ENCODE results near the gene IFNL1. TPM values are rescaled to one million over a fixed set of nuclear protein-coding genes. Genes with fewer than 3 reads are reported as not detected.
"Not testable (repeated sequence)": the region's sequence is repeated elsewhere in the genome, so short reads cannot be mapped to it uniquely, and the experiment has no call there.

Gene IFNL1
- total RNA-seq, 1 donor from 2014 or later, result not detected

DNA sequence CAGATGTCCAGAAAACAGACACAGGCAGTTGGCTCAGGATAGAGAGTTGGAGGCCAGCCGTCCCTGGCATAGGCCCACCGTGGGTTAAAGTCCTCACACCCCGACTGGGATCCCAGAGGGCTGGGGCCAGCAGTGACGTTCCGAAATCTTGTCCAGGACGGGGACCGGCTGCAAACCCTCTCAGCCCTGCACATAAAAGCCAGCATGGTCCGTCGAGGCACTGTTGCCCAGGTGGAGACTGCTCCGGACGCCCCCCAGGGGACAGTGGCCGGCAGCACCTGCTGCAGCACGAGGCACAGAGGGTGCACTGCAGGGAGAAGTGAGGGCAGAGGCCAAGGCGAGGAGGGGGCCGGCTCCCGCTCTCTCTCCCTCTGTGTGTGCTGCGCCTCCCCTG is 32.3 kb upstream of the IFNL1 start:
- no peak for DNase-seq (ENCODE audit: low read depth)
- TF ChIP-seq, protein P1, sequence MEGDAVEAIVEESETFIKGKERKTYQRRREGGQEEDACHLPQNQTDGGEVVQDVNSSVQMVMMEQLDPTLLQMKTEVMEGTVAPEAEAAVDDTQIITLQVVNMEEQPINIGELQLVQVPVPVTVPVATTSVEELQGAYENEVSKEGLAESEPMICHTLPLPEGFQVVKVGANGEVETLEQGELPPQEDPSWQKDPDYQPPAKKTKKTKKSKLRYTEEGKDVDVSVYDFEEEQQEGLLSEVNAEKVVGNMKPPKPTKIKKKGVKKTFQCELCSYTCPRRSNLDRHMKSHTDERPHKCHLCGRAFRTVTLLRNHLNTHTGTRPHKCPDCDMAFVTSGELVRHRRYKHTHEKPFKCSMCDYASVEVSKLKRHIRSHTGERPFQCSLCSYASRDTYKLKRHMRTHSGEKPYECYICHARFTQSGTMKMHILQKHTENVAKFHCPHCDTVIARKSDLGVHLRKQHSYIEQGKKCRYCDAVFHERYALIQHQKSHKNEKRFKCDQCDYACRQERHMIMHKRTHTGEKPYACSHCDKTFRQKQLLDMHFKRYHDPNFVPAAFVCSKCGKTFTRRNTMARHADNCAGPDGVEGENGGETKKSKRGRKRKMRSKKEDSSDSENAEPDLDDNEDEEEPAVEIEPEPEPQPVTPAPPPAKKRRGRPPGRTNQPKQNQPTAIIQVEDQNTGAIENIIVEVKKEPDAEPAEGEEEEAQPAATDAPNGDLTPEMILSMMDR (conservative IDR thresholded peaks at IDR 0.05; ENCODE audit: low read depth, low read length), result no peak
- no peak overlapping the region for H3K4me3 ChIP-seq (ENCODE audit: low read depth, low read length)

DNA sequence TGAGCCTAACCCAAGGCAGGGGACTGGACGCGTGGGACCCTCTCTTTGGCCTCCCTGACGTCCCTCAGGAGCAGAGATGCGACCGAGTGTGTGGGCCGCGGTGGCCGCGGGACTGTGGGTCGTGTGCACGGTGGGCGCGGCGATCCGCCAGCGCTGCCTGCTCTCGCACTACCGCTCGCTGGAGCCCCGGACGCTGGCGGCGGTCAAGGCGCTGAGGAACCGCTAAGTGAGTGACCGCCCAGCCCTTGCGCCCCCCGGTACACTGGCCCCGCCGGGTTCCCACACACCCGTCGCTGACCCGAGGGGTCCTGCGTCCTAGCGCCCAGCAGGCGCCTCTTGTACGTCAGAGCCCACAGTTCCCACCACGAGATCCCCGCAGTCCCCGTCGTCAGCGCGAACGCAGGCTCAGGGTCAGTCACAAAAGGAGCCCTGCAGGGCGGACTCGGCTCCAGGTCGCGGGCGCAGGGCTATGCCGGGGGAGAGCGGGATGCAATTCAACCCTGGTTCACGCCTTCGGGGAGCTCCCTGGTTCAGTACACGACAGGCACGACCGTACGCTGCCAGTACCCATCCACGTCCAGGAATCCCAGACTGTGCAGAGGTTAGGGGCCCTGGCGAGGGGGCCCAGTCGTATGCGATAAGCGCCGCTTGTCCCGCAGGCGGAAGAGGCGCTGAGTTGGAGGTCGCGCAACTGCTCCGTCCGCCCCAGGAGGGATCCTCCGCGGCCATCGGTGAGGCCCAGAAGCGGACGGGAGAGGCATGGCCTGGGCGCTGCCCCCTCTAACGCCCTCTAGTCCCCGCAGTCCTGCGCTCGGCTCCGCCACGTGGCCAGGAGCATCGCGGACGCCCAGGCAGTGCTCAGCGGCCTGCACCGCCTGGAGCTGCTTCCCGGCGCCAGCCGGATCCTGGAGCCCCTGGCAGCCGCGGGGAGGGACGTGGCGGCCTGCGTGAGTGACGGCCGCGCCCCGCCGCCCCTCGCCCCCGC is 31.6 kb upstream of the IFNL1 start:
- TF ChIP-seq, protein P1 (conservative IDR thresholded peaks at IDR 0.05; ENCODE audit: low read depth, low read length), result no peak
- H3K4me3 ChIP-seq (ENCODE audit: low read depth, low read length), result no peak overlapping the region
- no peak for DNase-seq (ENCODE audit: low read depth)

DNA sequence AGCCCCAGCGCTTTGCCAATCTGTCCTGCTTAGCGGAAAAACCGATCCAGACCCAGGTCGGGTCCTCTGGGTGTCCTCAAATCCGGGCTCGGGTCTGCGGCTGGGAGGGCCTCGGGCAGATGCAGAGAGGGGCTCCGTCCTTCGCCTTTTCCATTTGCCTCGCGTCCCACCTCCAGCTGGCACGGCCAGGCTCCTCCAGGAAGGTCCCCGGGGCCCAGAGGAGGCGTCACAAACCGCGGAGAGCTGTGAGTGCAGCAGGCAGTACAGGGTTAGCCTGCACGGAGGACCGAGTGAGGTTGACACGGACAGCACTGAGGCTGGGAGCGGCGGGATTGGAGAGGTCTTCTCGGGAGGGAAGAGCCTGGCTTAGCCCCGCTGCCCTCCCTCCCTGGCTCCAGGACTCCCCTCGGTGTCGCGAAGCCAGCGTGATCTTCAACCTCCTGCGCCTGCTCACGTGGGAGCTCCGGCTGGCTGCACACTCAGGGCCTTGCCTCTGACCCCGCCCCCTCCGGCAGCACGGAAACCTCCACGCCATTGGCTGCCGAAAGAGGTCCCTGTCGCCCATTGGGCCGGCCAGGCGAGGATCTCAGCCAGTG is 30.8 kb upstream of the IFNL1 start:
- no peak overlapping the region for H3K4me3 ChIP-seq (ENCODE audit: low read depth, low read length)
- no peak for DNase-seq (ENCODE audit: low read depth)

DNA sequence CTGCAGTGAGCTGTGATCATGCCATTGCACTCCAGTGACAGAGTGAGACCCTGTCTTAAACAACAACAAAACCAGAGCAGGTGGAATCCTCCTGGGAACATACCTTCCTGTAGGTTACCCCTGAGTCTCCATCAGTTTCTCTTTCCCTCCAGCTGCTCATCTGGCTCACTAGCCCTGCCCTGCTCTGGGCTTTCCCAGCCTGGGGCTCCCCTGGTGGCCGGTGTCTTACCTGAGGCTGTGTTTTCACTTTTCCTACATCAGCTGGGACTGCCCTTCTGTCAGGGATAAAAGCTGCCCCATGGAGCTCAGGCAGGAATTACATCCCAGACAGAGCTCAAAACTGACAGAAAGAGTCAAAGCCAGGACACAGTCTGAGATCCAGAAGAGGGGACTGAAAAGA is 28.1 kb upstream of the IFNL1 start, which contains the start of gene IFNL2:
TSS of gene IFNL2 (plus strand) at position 312 of the 400 bp plus-strand sequence. CDS start 173 bp downstream, outside the sequence.
- DNase-seq (ENCODE audit: low read depth); H3K4me3 ChIP-seq (ENCODE audit: low read depth, low read length): not testable (repeated sequence)

More for the DNA sequence above, 30.8 kb upstream of the IFNL1 start:
- TF ChIP-seq, protein P1 (conservative IDR thresholded peaks at IDR 0.05; ENCODE audit: low read depth, low read length), result no peak

DNA sequence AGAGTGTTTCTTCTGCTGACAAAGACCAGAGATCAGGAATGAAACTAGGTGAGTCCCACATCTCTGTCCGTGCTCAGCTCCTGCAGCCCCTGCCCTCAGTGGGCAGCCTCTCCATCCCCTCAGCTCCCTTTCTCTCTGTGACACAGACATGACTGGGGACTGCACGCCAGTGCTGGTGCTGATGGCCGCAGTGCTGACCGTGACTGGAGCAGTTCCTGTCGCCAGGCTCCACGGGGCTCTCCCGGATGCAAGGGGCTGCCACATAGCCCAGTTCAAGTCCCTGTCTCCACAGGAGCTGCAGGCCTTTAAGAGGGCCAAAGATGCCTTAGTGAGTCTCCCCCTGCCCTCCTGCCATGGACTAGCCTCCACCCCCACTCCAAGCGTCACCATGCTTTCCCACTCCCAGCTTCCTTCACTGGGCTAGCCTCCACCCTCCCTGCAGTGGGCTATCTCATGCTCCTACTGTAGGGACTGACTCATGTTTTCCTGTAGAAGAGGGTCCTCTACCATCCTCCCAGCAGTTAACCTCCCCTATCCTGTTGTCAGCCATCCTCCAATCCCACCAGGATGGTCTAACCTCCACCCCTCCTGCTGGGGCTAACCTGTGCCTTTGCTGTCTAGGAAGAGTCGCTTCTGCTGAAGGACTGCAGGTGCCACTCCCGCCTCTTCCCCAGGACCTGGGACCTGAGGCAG is 27.5 kb upstream of the IFNL1 start:
- H3K4me3 ChIP-seq (ENCODE audit: low read depth, low read length); DNase-seq (ENCODE audit: low read depth): not testable (repeated sequence)

DNA sequence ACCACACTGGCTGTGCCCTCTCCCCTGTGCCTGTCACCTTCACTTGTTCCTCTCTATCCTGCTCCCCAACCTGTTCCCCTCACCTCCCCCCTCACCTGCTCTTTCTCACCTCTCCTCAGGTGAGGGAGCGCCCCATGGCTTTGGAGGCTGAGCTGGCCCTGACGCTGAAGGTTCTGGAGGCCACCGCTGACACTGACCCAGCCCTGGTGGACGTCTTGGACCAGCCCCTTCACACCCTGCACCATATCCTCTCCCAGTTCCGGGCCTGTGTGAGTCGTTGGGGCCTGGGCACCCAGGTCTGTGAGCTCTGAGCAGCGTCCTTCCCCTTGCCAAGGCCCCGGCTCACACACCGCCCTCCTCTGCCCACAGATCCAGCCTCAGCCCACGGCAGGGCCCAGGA is 26.8 kb upstream of the IFNL1 start:
- not testable (repeated sequence) for DNase-seq (ENCODE audit: low read depth); H3K4me3 ChIP-seq (ENCODE audit: low read depth, low read length)

DNA sequence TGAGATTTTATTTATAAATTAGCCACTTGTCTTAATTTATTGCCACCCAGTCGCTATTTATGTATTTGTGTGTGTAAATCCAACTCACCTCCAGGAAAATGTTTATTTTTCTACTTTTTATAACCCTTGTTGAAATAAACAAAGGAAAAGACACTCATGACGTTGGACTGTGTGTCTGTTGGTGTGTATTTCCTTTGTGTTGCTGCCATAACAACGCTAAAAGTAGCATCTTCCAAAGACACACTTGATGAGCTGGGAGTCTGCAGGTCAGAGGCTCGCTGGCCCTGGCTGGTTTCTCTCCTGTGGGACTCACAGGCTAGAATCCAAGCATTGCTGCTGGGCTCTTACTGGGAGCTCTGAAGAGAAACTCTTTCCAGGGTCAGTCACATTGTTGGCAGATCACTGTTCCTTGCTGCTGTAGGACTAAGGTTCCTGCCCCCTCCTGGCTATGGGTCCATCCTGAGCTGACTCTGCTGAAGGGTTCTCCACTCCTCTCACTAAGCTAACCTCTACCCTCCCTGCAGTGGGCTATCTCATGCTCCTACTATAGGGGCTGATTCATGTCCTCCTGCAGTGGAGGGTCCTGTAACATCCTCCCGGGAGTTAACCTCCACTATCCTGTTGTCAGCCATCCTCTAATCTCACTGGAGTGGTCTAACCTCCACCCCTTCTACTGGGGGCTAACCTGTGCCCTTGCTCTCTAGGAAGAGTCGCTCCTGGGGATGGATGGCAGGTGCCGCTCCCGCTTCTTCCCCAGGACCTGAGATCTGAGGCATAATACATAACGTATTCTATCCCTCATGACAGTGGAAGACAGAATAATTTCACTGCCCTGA is 26.0 kb upstream of the IFNL1 start:
- TF ChIP-seq, protein P1 (conservative IDR thresholded peaks at IDR 0.05; ENCODE audit: low read depth, low read length), result no peak
- no peak overlapping the region for H3K4me3 ChIP-seq (ENCODE audit: low read depth, low read length)
- DNase-seq (ENCODE audit: low read depth), result no peak

DNA sequence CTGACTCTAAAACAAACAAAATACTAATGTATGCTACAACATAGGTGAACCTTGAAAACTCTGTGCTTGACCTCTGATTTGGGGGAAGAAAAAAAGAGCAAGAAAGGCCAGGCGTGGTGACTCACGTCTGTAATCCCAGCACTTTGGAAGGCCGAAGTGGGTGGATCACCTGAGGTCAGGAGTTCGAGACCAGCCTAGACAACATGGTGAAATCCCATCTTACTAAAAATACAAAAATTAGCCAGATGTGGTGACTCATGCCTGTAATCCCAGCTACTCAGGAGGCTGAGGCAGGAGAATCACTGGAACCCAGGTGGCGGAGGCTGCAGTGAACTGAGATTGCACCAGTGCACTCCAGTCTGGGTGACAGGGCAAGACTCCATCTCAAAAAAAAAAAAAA is 22.3 kb upstream of the IFNL1 start:
- not testable (repeated sequence) for DNase-seq (ENCODE audit: low read depth); H3K4me3 ChIP-seq (ENCODE audit: low read depth, low read length)

Measured in epithelial cell of proximal tubule (primary cell).